ENCODE data around the gene LGALS1. TPM values are rescaled to one million over a fixed set of nuclear protein-coding genes. Genes with fewer than 3 reads are reported as not detected.

Gene LGALS1
- total RNA-seq, 1 donor from 2014 or later, result 0.81 TPM

DNA sequence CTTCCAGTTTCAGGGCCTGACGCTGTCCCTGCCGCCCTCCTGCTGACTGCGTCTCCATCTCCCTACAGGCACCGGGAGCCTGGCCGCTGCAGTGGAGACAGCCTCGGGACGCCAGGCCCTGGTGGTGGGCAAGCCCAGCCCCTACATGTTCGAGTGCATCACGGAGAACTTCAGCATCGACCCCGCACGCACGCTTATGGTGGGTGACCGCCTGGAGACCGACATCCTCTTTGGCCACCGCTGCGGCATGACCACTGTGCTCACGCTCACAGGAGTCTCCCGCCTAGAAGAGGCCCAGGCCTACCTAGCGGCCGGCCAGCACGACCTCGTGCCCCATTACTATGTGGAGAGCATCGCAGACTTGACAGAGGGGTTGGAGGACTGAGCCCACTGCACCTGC is 9.9 kb upstream of the LGALS1 start:
- H3K27ac Mint-ChIP-seq, result no peak overlapping the region
- H3K4me1 Mint-ChIP-seq (ENCODE audit: low read depth), result peaks cover 8% of the 10 kb centered on the region
- no peak overlapping the region for H3K4me3 Mint-ChIP-seq (ENCODE audit: low read depth)
- peaks cover 5% of the 10 kb centered on the region for H3K36me3 Mint-ChIP-seq (ENCODE audit: insufficient read depth)
- DNase-seq (ENCODE audit: low spot score, unreplicated experiment), result no peak
- no peaks in the 10 kb centered on the region for H3K9me3 Mint-ChIP-seq (ENCODE audit: low read depth)
- no peaks in the 10 kb centered on the region for H3K27me3 Mint-ChIP-seq
- TF ChIP-seq, protein P1, sequence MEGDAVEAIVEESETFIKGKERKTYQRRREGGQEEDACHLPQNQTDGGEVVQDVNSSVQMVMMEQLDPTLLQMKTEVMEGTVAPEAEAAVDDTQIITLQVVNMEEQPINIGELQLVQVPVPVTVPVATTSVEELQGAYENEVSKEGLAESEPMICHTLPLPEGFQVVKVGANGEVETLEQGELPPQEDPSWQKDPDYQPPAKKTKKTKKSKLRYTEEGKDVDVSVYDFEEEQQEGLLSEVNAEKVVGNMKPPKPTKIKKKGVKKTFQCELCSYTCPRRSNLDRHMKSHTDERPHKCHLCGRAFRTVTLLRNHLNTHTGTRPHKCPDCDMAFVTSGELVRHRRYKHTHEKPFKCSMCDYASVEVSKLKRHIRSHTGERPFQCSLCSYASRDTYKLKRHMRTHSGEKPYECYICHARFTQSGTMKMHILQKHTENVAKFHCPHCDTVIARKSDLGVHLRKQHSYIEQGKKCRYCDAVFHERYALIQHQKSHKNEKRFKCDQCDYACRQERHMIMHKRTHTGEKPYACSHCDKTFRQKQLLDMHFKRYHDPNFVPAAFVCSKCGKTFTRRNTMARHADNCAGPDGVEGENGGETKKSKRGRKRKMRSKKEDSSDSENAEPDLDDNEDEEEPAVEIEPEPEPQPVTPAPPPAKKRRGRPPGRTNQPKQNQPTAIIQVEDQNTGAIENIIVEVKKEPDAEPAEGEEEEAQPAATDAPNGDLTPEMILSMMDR (IDR thresholded peaks at IDR 0.05; ENCODE audit: unreplicated experiment), result no peak

DNA sequence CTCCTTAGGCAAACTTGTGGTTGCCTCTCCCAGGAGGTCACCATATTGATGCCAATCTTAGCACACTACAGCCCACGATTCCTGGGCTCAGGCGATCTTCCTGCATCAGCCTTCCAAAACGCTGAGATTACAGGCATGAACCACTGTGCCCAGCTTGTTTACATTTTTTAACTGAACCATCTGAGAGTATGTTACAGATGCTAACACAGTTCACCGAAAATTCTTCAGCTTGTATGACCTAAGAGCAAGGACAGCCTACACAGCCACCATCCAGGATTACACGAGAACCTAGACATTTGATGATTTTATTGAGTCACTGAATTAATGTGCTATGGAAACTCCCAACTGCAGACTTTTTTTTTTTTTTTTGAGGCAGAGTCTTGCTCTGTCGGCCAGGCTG is 5.8 kb upstream of the LGALS1 start:
- H3K27ac Mint-ChIP-seq, result no peak overlapping the region
- no peaks in the 10 kb centered on the region for H3K9me3 Mint-ChIP-seq (ENCODE audit: low read depth)
- TF ChIP-seq, protein P1 (IDR thresholded peaks at IDR 0.05; ENCODE audit: unreplicated experiment), result no peak
- H3K4me1 Mint-ChIP-seq (ENCODE audit: low read depth), result no peaks in the 10 kb centered on the region
- no peak for DNase-seq (ENCODE audit: low spot score, unreplicated experiment)
- no peaks in the 10 kb centered on the region for H3K27me3 Mint-ChIP-seq
- H3K4me3 Mint-ChIP-seq (ENCODE audit: low read depth), result no peak overlapping the region
- H3K36me3 Mint-ChIP-seq (ENCODE audit: insufficient read depth), result peaks cover 5% of the 10 kb centered on the region

DNA sequence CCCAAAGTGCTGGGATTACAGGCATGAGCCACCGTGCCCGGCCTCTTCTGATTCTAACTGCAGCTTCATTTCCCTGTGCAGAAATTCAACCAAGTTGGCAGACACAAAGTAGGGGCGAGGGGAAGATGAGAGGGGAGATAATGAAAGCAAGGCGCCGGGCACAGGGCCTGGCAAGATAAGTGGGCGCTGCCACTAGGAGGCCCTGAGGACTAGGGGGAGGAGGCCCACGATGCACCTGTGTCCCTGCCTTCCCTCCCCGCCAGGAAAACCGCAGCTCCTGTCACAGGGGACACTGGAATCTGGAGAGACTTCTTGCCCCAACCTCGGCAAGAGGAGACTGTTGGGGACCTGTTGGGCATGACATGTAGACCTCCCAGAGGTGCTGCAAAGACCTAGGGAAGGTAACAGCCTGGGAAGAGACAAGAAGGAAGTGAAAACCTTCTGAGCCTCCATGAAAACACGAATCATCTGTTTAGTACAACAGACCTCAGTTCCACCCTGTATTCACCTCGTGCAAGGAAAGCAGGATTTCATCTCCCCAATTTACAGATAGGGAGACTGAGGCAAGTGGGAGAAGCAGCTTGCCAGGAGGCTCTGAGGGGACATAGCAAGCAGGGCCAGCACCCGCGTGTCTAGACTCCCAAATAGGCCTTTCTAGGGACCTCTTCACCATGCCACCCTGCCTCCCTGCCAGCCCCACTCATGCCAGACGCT is 3.1 kb upstream of the LGALS1 start:
- Mint-ChIP-seq H3K4me3 (ENCODE audit: low read depth) (no peak overlapping the region), H3K36me3 (ENCODE audit: insufficient read depth) (no peaks in the 10 kb centered on the region), H3K27me3 (peaks cover 9% of the 10 kb centered on the region), H3K27ac (no peak overlapping the region), H3K4me1 (ENCODE audit: low read depth) (peaks cover 1% of the 10 kb centered on the region), H3K9me3 (ENCODE audit: low read depth) (no peaks in the 10 kb centered on the region)
- no peak for DNase-seq (ENCODE audit: low spot score, unreplicated experiment)
- TF ChIP-seq, protein P1 (IDR thresholded peaks at IDR 0.05; ENCODE audit: unreplicated experiment), result no peak

DNA sequence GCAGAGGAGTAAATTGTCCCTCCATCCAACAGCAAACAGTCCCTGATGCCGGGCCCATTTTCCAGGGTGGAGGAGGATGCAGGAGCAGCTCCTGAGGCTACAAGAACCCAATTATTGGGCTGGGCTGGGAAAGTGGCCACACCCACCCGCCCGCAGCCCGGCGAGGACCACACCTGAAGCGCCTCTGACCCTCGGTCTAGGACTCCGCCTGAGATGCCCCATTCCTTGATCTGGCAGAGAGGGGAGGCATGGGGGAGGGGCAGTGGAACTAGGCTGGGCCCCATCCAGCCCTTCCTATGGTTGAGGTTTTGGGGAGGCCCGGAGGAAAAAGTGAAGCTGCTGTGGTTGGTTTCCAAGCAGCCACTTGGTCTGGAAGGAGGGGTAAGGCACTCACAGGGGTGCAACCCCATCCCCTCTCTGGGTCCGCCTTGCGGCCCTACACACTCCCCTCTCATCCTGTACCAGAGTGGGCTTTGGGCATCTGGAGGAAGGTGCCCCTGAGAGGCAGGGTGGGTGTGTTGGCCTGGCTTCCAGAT is 2.4 kb upstream of the LGALS1 start:
- H3K36me3 Mint-ChIP-seq (ENCODE audit: insufficient read depth), result no peaks in the 10 kb centered on the region
- TF ChIP-seq, protein P1 (IDR thresholded peaks at IDR 0.05; ENCODE audit: unreplicated experiment), result no peak
- no peaks in the 10 kb centered on the region for H3K9me3 Mint-ChIP-seq (ENCODE audit: low read depth)
- no peak overlapping the region for H3K27ac Mint-ChIP-seq
- peaks cover 11% of the 10 kb centered on the region for H3K27me3 Mint-ChIP-seq
- no peak for DNase-seq (ENCODE audit: low spot score, unreplicated experiment)
- H3K4me1 Mint-ChIP-seq (ENCODE audit: low read depth), result peaks cover 1% of the 10 kb centered on the region
- H3K4me3 Mint-ChIP-seq (ENCODE audit: low read depth), result no peak overlapping the region

DNA sequence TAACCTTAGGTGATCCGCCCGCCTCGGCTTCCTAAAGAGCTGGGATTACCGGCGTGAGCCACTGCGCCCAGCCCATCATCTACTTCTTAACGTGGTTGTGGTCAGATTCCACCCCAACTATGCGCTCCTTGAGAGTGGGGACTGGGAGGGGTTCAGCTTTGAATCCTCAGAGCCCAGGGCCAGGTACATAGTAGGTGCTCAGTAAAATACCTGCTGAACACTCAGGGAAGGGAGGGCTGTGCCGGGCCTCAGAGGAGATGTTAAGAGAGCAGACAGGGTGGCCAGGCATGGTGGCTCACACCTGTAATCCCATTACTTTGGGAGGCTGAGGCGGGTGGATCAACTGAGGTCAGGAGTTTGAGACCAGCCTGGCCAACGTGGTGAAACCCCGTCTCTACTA is 1.2 kb upstream of the LGALS1 start:
- Mint-ChIP-seq H3K27ac (no peak overlapping the region), H3K4me3 (ENCODE audit: low read depth) (no peak overlapping the region)

More for the DNA sequence above, 1.2 kb upstream of the LGALS1 start:
- Mint-ChIP-seq H3K4me1 (ENCODE audit: low read depth) (peaks cover 1% of the 10 kb centered on the region), H3K9me3 (ENCODE audit: low read depth) (no peaks in the 10 kb centered on the region), H3K36me3 (ENCODE audit: insufficient read depth) (no peaks in the 10 kb centered on the region), H3K27me3 (peaks cover 13% of the 10 kb centered on the region)
- TF ChIP-seq, protein P1 (IDR thresholded peaks at IDR 0.05; ENCODE audit: unreplicated experiment), result no peak
- no peak for DNase-seq (ENCODE audit: low spot score, unreplicated experiment)

All from progenitor cell of endocrine pancreas (in vitro differentiated cells).